OCI-LY3 (cell line): ENCODE data around the gene UBALD2.
"Not testable (repeated sequence)": the region's sequence is repeated elsewhere in the genome, so short reads cannot be mapped to it uniquely, and the experiment has no call there.

ENCODE experiments used
- EZH2phosphoT487 ChIP-seq: fragments of 200-600 bp; shearing (Covaris generic); IDR thresholded peaks from 2 replicates; pipeline ENCODE4 v1.6.1; 2018; ENCODE audit warnings: antibody characterized with exemption, mixed run types, low read depth
- TF ChIP-seq, protein P1 (sequence below): fragments of 200-600, 300-600 bp; sonication (generic); IDR thresholded peaks from 2 replicates; pipeline ENCODE4 v1.5.1; 2014; ENCODE audit warnings: antibody characterized with exemption, low read length, low read depth

DNA sequence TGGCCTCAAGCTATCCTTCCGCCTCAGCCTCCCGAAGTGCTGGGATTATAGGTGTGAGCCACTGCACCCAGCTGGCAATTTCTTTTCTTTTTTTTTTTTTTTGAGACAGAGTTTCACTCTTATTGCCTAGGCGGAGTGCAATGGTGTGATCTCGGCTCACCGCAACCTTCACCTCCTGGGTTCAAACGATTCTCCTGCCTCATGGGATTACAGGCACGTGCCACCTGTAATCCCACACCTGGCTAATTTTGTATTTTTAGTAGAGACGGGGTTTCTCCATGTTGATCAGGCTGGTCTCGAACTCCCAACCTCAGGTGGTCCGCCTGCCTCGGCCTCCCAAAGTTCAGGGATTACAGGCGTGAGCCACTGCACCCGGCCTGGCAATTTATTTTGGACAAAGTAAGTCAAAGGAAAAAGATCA is 2.4 kb downstream of the UBALD2 start:
- TF ChIP-seq, protein P1, sequence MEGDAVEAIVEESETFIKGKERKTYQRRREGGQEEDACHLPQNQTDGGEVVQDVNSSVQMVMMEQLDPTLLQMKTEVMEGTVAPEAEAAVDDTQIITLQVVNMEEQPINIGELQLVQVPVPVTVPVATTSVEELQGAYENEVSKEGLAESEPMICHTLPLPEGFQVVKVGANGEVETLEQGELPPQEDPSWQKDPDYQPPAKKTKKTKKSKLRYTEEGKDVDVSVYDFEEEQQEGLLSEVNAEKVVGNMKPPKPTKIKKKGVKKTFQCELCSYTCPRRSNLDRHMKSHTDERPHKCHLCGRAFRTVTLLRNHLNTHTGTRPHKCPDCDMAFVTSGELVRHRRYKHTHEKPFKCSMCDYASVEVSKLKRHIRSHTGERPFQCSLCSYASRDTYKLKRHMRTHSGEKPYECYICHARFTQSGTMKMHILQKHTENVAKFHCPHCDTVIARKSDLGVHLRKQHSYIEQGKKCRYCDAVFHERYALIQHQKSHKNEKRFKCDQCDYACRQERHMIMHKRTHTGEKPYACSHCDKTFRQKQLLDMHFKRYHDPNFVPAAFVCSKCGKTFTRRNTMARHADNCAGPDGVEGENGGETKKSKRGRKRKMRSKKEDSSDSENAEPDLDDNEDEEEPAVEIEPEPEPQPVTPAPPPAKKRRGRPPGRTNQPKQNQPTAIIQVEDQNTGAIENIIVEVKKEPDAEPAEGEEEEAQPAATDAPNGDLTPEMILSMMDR: not testable (repeated sequence)
- TF ChIP-seq EZH2phosphoT487: not testable (repeated sequence)
